PC-9 (cell line): ENCODE data around the gene FANCG. TPM values are rescaled to one million over a fixed set of nuclear protein-coding genes. Genes with fewer than 3 reads are reported as not detected.

Experiments
- Bru-seq: library from RNA; stranded (reverse); fragments of 400-500 nt; gene quantifications from one replicate; lab custom pipeline; 2021; lab: Mats Ljungman, UMichigan
- BruChase-seq, 2 experiments: library from RNA; stranded (reverse); fragments of 400-500 nt; gene quantifications; one replicate each; lab custom pipeline; 2021; lab: Mats Ljungman, UMichigan
- BruUV-seq: library from RNA; stranded (reverse); fragments of 400-500 nt; replicated peaks from 2 replicates; lab custom pipeline; 2021; lab: Mats Ljungman, UMichigan
- CTCF ChIA-PET: fragments of 300-600 bp; sonication (Branson Sonifier 250); formaldehyde crosslinking; loops from one replicate; lab custom pipeline; 2022; ENCODE audit warnings: antibody characterized with exemption; lab: Charles Lee
- POLR2A ChIA-PET: fragments of 300-600 bp; sonication (Branson Sonifier 250); formaldehyde crosslinking; loops from one replicate; lab custom pipeline; 2022; ENCODE audit warnings: antibody characterized with exemption; ENCODE audit not compliant: unreplicated experiment; lab: Charles Lee
- DNase-seq, 2 experiments: peaks; one replicate each; pipeline versions ENCODE4 v3.0.0 to v3.0.0-alpha.2; 2015 to 2022; ENCODE audit warnings: mixed read lengths in 1 of 2
- H2AFZ ChIP-seq: fragments of 200-600 bp; sonication (generic); 2 replicates; pipeline ENCODE4 v1.8.1; 2017; ENCODE audit warnings: antibody characterized with exemption
- H3F3A ChIP-seq: fragments of 200-600 bp; sonication (generic); 2 replicates; pipeline ENCODE4 v1.8.1; 2017; ENCODE audit warnings: antibody characterized with exemption, mild to moderate bottlenecking, low read depth; ENCODE audit not compliant: insufficient read depth
- H3K27ac ChIP-seq: fragments of 200-600 bp; sonication (generic); 2 replicates; pipeline ENCODE4 v1.6.1; 2016; ENCODE audit warnings: mixed run types
- H3K27me3 ChIP-seq: fragments of 200-600 bp; sonication (generic); 2 replicates; pipeline ENCODE4 v1.6.1; 2016; ENCODE audit warnings: low read depth, mixed run types; ENCODE audit not compliant: insufficient read depth
- H3K36me3 ChIP-seq: fragments of 200-600 bp; sonication (generic); 2 replicates; pipeline ENCODE4 v1.6.1; 2016; ENCODE audit warnings: low read depth, mixed run types
- H3K4me1 ChIP-seq: fragments of 200-600 bp; sonication (generic); replicated peaks from 2 replicates; pipeline ENCODE4 v1.6.1; 2016; ENCODE audit warnings: mixed run types; ENCODE audit not compliant: insufficient read depth
- H3K4me2 ChIP-seq: fragments of 200-600 bp; sonication (generic); 2 replicates; pipeline ENCODE4 v1.6.1; 2017; ENCODE audit warnings: mixed run types
- H3K4me3 ChIP-seq: fragments of 200-600 bp; sonication (generic); 2 replicates; pipeline ENCODE4 v1.6.1; 2016; ENCODE audit warnings: mixed run types
- H3K79me2 ChIP-seq: fragments of 200-600 bp; sonication (generic); 2 replicates; pipeline ENCODE4 v1.6.1; 2017; ENCODE audit warnings: low read depth, mixed run types
- H3K9me2 ChIP-seq: fragments of 200-600 bp; sonication (generic); 2 replicates; pipeline ENCODE4 v1.8.1; 2017; ENCODE audit warnings: mild to moderate bottlenecking; ENCODE audit not compliant: insufficient read depth
- H3K9me3 ChIP-seq: fragments of 200-600 bp; sonication (generic); 2 replicates; pipeline ENCODE4 v1.8.1; 2016; ENCODE audit warnings: low read depth; ENCODE audit not compliant: insufficient read depth
- H4K20me1 ChIP-seq: fragments of 200-600 bp; sonication (generic); 2 replicates; pipeline ENCODE4 v1.8.1; 2017; ENCODE audit not compliant: insufficient read depth
- CTCF ChIP-seq: fragments of 200-600 bp; sonication (generic); conservative IDR thresholded peaks from 2 replicates; pipeline ENCODE4 v1.6.1; 2017; ENCODE audit warnings: mixed run types, antibody characterized with exemption, mild to moderate bottlenecking, moderate library complexity
- EZH2 ChIP-seq: fragments of 200-600 bp; sonication (generic); IDR thresholded peaks from 2 replicates; pipeline ENCODE4 v1.8.0; 2017; ENCODE audit warnings: antibody characterized with exemption, low read depth
- intact Hi-C: fragments of 100-400 bp; cut with micrococcal nuclease; formaldehyde crosslinking; loops from one replicate; pipeline ENCODE4 v1.10.0; 2022; ENCODE audit not compliant: unreplicated experiment
- long read RNA-seq: library from polyadenylated mRNA; stranded (forward); transcript quantifications from one replicate; pipeline ENCODE4 v2.0.0, GENCODE V29; 2022
- total RNA-seq: library from RNA; stranded (reverse); gene quantifications from 2 replicates; pipeline ENCODE4 v1.2.3, GENCODE V29; 2021

FANCG gene
- 45.3 and 48.7 TPM in 2 replicates for total RNA-seq
- Bru-seq, nascent RNA = percentile 63 among the genes with signal in this experiment
- BruChase-seq, experiment 1, labeled RNA remaining after a 2-hour chase = percentile 70 among the genes with signal in this experiment
- percentile 83 among the genes with signal in this experiment for BruChase-seq, experiment 2, labeled RNA remaining after a 6-hour chase
- long read RNA-seq, transcript FANCG-201 (14 exons, 2,631 nt) = major isoform, 13 of 15 reads
- long read RNA-seq, partial matches to known transcripts = 0 of 15 reads
- long read RNA-seq, other reads (novel, unspliced or antisense) = 2 of 15 reads

- CTCF ChIA-PET = interaction anchor here (0.6 to 1.0 kb wide), 2 partner anchors 17 to 398 kb away, joined by 3 to 5 read pairs; partner anchors contain the start of gene PIGO
- no peaks in the 10 kb centered on the region for H3K27me3 ChIP-seq
- POLR2A ChIA-PET = interaction anchor here (0.5 to 0.7 kb wide), 5 partner anchors 13 to 64 kb away, joined by 3 to 4 read pairs (median 3); partner anchors contain the start of gene ATOSB
- H3K79me2 ChIP-seq = peaks cover 18% of the 10 kb centered on the region
- no peaks in the 10 kb centered on the region for H3K9me3 ChIP-seq
- H3K36me3 ChIP-seq = no peaks in the 10 kb centered on the region
- TF ChIP-seq CTCF (no peak), EZH2 (no peak)
- intact Hi-C loops = no loop called here
- peak; percentile 77 to 80 for DNase-seq
- H3K4me2 ChIP-seq = peak within 1 kb of the TSS; percentile 90
- no peaks in the 10 kb centered on the region for H4K20me1 ChIP-seq
- no peaks in the 10 kb centered on the region for H3K9me2 ChIP-seq
- H2AFZ ChIP-seq = peak within 1 kb of the TSS; percentile 76
- H3K4me1 ChIP-seq = no peaks in the 10 kb centered on the region
- peak within 1 kb of the TSS; percentile 62 for H3K27ac ChIP-seq
- BruUV-seq = no TSS peak
- peak within 1 kb of the TSS; percentile 84 for H3K4me3 ChIP-seq
- H3F3A ChIP-seq = peaks cover 15% of the 10 kb centered on the region; the same call in 1 of the 2 replicates
These were observed at the start of gene FANCG for GRCh38 chr9:35079426-35080341. Gene FANCG, minus strand, starts transcription at chr9:35079942. Its CDS starts 418 bp downstream, at chr9:35079524.

- Histone ChIP-seq H3F3A (peaks cover 8% of the 10 kb centered on the region; the same call in 1 of the 2 replicates), H3K4me3 (peak overlapping the region; percentile 69; the same call in 1 of the 2 replicates), H3K9me3 (no peaks in the 10 kb centered on the region), H3K4me2 (peak overlapping the region; percentile 96), H3K27ac (no peak overlapping the region), H3K36me3 (no peaks in the 10 kb centered on the region), H3K79me2 (0 out of 2 replicates have a peak, but pooled peaks cover 4% of the 10 kb centered on the region), H3K27me3 (no peaks in the 10 kb centered on the region), H2AFZ (no peak overlapping the region), H3K4me1 (peaks cover 21% of the 10 kb centered on the region), H4K20me1 (no peaks in the 10 kb centered on the region), H3K9me2 (no peaks in the 10 kb centered on the region)
- ChIA-PET CTCF (interaction anchor here (0.7 kb wide), 1 partner anchor 360 kb away, joined by 3 read pairs; no protein-coding TSS in a partner anchor), POLR2A (interaction anchor here (0.5 to 0.6 kb wide), 3 partner anchors 45 to 335 kb away, joined by 3 to 15 read pairs (median 5); no protein-coding TSS in a partner anchor)
- TF ChIP-seq EZH2 (no peak), CTCF (peak; percentile 79)
- intact Hi-C loops = loop anchor here (1.0 to 10.0 kb wide), 3 partner anchors 142 to 488 kb away; partner anchors contain the start of gene TESK1
- DNase-seq = peak; percentile 71
- no TSS peak for BruUV-seq
These were observed 37.3 kb upstream of the FANCG start for GRCh38 chr9:35116898-35117551.
